ENCODE results near the gene ARL6.

- TF ChIP-seq ZFP30 (CRISPR knock-in tag; IDR thresholded peaks at IDR 0.05) (no peak), TOX (CRISPR knock-in tag; IDR thresholded peaks at IDR 0.05; ENCODE audit: borderline replicate concordance) (no peak), ZFP3 (CRISPR knock-in tag; IDR thresholded peaks at IDR 0.05) (no peak), GLIS3 (CRISPR knock-in tag; IDR thresholded peaks at IDR 0.05) (no peak), ISL1 (CRISPR knock-in tag; IDR thresholded peaks at IDR 0.05) (no peak), PATZ1 (CRISPR knock-in tag; IDR thresholded peaks at IDR 0.05; ENCODE audit: borderline replicate concordance) (no peak), ESRRG (CRISPR knock-in tag; IDR thresholded peaks at IDR 0.05) (no peak), OSR1 (CRISPR knock-in tag; IDR thresholded peaks at IDR 0.05) (no peak), CREB5 (CRISPR knock-in tag; IDR thresholded peaks at IDR 0.05; ENCODE audit: low read depth) (no peak), POU6F1 (CRISPR knock-in tag; IDR thresholded peaks at IDR 0.05; ENCODE audit: borderline replicate concordance, low read depth) (no peak), RARB (CRISPR knock-in tag; IDR thresholded peaks at IDR 0.05) (no peak), BACH2 (CRISPR knock-in tag; IDR thresholded peaks at IDR 0.05; ENCODE audit: borderline replicate concordance) (no peak)
These were observed 53.4 kb downstream of the ARL6 start for GRCh38 chr3:97817965-97818364.
